Cardiac muscle cell (in vitro differentiated cells and primary cell): ENCODE data around the gene SLC5A12. TPM values are rescaled to one million over a fixed set of nuclear protein-coding genes. Genes with fewer than 3 reads are reported as not detected.

Experiments
- DNase-seq, 2 donors: peaks; one replicate each; pipeline versions ENCODE4 v3.0.0 to v3.0.0-alpha.2; 2010 to 2017; ENCODE audit warnings: low read depth in 1 of 2, low spot score in 1 of 2
- H3K27ac ChIP-seq: fragments of 200-600 bp; sonication (generic); 2 replicates; pipeline ENCODE4 v1.5.1; 2016
- H3K27me3 ChIP-seq: fragments of 200-600 bp; sonication (generic); 2 replicates; pipeline ENCODE4 v1.6.0; 2016; ENCODE audit warnings: control low read depth
- H3K36me3 ChIP-seq: fragments of 200-600 bp; sonication (generic); 2 replicates; pipeline ENCODE4 v1.5.1; 2016; ENCODE audit warnings: control low read depth
- H3K4me1 ChIP-seq: fragments of 200-600 bp; sonication (generic); 2 replicates; pipeline ENCODE4 v1.8.1; 2017; ENCODE audit warnings: low read depth, mild to moderate bottlenecking, mixed run types
- H3K4me3 ChIP-seq: fragments of 200-600 bp; sonication (generic); 2 replicates; pipeline ENCODE4 v1.5.1; 2016; ENCODE audit warnings: mild to moderate bottlenecking
- H3K9me3 ChIP-seq: fragments of 200-600 bp; sonication (generic); 2 replicates; pipeline ENCODE4 v1.5.1; 2017; ENCODE audit warnings: low read depth, mild to moderate bottlenecking, control low read depth
- CTCF ChIP-seq: IDR thresholded peaks from 2 replicates; pipeline ENCODE4 v1.5.1; 2012; ENCODE audit warnings: low read depth, mild to moderate bottlenecking, low read length
- polyA plus RNA-seq: library from polyadenylated mRNA; unstranded; fragments of >200 nt; fragmentation: Nextera tagmentation; extraction: Ambion mirVana; gene quantifications from 2 replicates; pipeline ENCODE4 v1.2.1, GENCODE V29; 2016
- total RNA-seq: library from RNA; depleted of rRNA; stranded (reverse); fragments of >200 nt; gene quantifications from 2 replicates; pipeline ENCODE4 v1.2.3, GENCODE V29; 2016

SLC5A12 gene
- total and polyA plus RNA-seq, 2 experiments from 2014 or later = 0.18 to 0.33 TPM

- DNase-seq = no peak
- no peaks in the 10 kb centered on the region for H3K4me1 ChIP-seq
These were observed 89.1 kb downstream of the SLC5A12 start for GRCh38 chr11:26632691-26633159.

GRCh38 chr11:26626346-26626745, 95.5 kb downstream of the SLC5A12 start:
- Histone ChIP-seq H3K36me3 (no peaks in the 10 kb centered on the region), H3K27ac (no peak overlapping the region), H3K9me3 (no peaks in the 10 kb centered on the region), H3K27me3 (no peaks in the 10 kb centered on the region), H3K4me1 (no peaks in the 10 kb centered on the region), H3K4me3 (no peak overlapping the region)
- no peak for TF ChIP-seq CTCF
- peak in 1 of 2 donors; percentile 14 for DNase-seq

More at GRCh38 chr11:26632691-26633159, 89.1 kb downstream of the SLC5A12 start:
- H3K27me3 ChIP-seq = no peaks in the 10 kb centered on the region
- no peaks in the 10 kb centered on the region for H3K36me3 ChIP-seq
- no peak overlapping the region for H3K27ac ChIP-seq
- no peaks in the 10 kb centered on the region for H3K9me3 ChIP-seq
- H3K4me3 ChIP-seq = no peak overlapping the region
- no peak for TF ChIP-seq CTCF

- peak in 1 of 2 donors; percentile 2 for DNase-seq
- Histone ChIP-seq H3K9me3 (no peaks in the 10 kb centered on the region), H3K4me1 (no peaks in the 10 kb centered on the region), H3K36me3 (no peaks in the 10 kb centered on the region), H3K27ac (no peak overlapping the region), H3K4me3 (no peak overlapping the region), H3K27me3 (no peaks in the 10 kb centered on the region)
- TF ChIP-seq CTCF = no peak
These were observed 98.7 kb downstream of the SLC5A12 start for GRCh38 chr11:26623076-26623659.

GRCh38 chr11:26622181-26622580, 99.7 kb downstream of the SLC5A12 start:
- H3K36me3 ChIP-seq = no peaks in the 10 kb centered on the region
- no peaks in the 10 kb centered on the region for H3K9me3 ChIP-seq
- TF ChIP-seq CTCF = no peak
- H3K27me3 ChIP-seq = no peaks in the 10 kb centered on the region
- no peak overlapping the region for H3K27ac ChIP-seq
- no peak for DNase-seq
- H3K4me3 ChIP-seq = no peak overlapping the region
- no peaks in the 10 kb centered on the region for H3K4me1 ChIP-seq

- Histone ChIP-seq H3K4me1 (no peaks in the 10 kb centered on the region), H3K27ac (no peak overlapping the region), H3K4me3 (no peak overlapping the region), H3K9me3 (no peaks in the 10 kb centered on the region), H3K27me3 (no peaks in the 10 kb centered on the region), H3K36me3 (no peaks in the 10 kb centered on the region)
- TF ChIP-seq CTCF = no peak
- peak in 1 of 2 donors; percentile 33 for DNase-seq
These were observed 100.7 kb downstream of the SLC5A12 start for GRCh38 chr11:26621132-26621531.
